GM19238 (cell line): Measurements from ENCODE around the gene AQP12A.

Experiments
- DNase-seq: peaks from one replicate; pipeline ENCODE4 v3.0.0; 2011; ENCODE audit warnings: low spot score; ENCODE audit not compliant: insufficient read length

The AQP12A gene

GRCh38 chr2:240722376-240722775, 30.7 kb downstream of the AQP12A start:
- no peak for DNase-seq

GRCh38 chr2:240722796-240723735, 31.4 kb downstream of the AQP12A start:
- no peak for DNase-seq

GRCh38 chr2:240723851-240724250, 32.2 kb downstream of the AQP12A start:
- no peak for DNase-seq

GRCh38 chr2:240724431-240724830, 32.8 kb downstream of the AQP12A start:
- no peak for DNase-seq

- DNase-seq, result no peak
Measured at GRCh38 chr2:240725266-240725665, 33.6 kb downstream of the AQP12A start.

- no peak for DNase-seq
Measured at GRCh38 chr2:240725671-240726070, 34.0 kb downstream of the AQP12A start.

- no peak for DNase-seq
Measured at GRCh38 chr2:240726876-240727275, 35.2 kb downstream of the AQP12A start.

- no peak for DNase-seq
Measured at GRCh38 chr2:240727439-240727838, 35.8 kb downstream of the AQP12A start.

GRCh38 chr2:240727913-240728312, 36.2 kb downstream of the AQP12A start:
- DNase-seq, result no peak

- no peak for DNase-seq
Measured at GRCh38 chr2:240728361-240728760, 36.7 kb downstream of the AQP12A start.

- no peak for DNase-seq
Measured at GRCh38 chr2:240728827-240729226, 37.2 kb downstream of the AQP12A start.

- no peak for DNase-seq
Measured at GRCh38 chr2:240730501-240731177, 39.0 kb downstream of the AQP12A start.

GRCh38 chr2:240731178-240731545, 39.5 kb downstream of the AQP12A start:
- DNase-seq, result no peak

- DNase-seq, result no peak
Measured at GRCh38 chr2:240732184-240732583, 40.5 kb downstream of the AQP12A start.

- no peak for DNase-seq
Measured at GRCh38 chr2:240732911-240733622, 41.4 kb downstream of the AQP12A start.

GRCh38 chr2:240733803-240734495, 42.3 kb downstream of the AQP12A start:
- DNase-seq, result no peak

GRCh38 chr2:240734756-240735155, 43.1 kb downstream of the AQP12A start:
- no peak for DNase-seq

- no peak for DNase-seq
Measured at GRCh38 chr2:240735476-240735875, 43.8 kb downstream of the AQP12A start.

GRCh38 chr2:240736281-240737250, 44.9 kb downstream of the AQP12A start:
- DNase-seq, result no peak

- no peak for DNase-seq
Measured at GRCh38 chr2:240737512-240737911, 45.8 kb downstream of the AQP12A start.
